Liver (tissue), 9 donors: ENCODE results near the gene APOBEC3A. TPM values are rescaled to one million over a fixed set of nuclear protein-coding genes. Genes with fewer than 3 reads are reported as not detected.

Experiments used
- DNase-seq: peaks from one replicate; pipeline ENCODE4 v3.0.0-alpha.2; 2017; ENCODE audit warnings: low spot score
- H3K27ac ChIP-seq, 2 donors: one replicate each; pipeline ENCODE4 v1.7.0; 2013; ENCODE audit warnings: inconsistent platforms in 2 of 2, low read length in 2 of 2, control low read depth in 1 of 2, low read depth in 1 of 2, mild to moderate bottlenecking in 1 of 2
- H3K27me3 ChIP-seq, 4 donors: one replicate each; pipeline versions ENCODE4 v1.6.1 to v1.7.0; 2013; ENCODE audit warnings: low read length in 3 of 4, inconsistent platforms in 1 of 4, mild to moderate bottlenecking in 1 of 4, moderate library complexity in 1 of 4; ENCODE audit not compliant: control insufficient read depth in 4 of 4, insufficient read depth in 4 of 4
- H3K36me3 ChIP-seq, 4 donors: one replicate each; pipeline versions ENCODE4 v1.6.1 to v1.7.0; 2013; ENCODE audit warnings: low read length in 3 of 4, mild to moderate bottlenecking in 3 of 4, low read depth in 1 of 4, moderate library complexity in 1 of 4; ENCODE audit not compliant: control insufficient read depth in 4 of 4, insufficient read depth in 3 of 4
- H3K4me1 ChIP-seq, 4 donors: one replicate each; pipeline versions ENCODE4 v1.6.1 to v1.7.0; 2013; ENCODE audit warnings: low read length in 3 of 4, mild to moderate bottlenecking in 3 of 4, moderate library complexity in 1 of 4; ENCODE audit not compliant: control insufficient read depth in 4 of 4, insufficient read depth in 4 of 4
- H3K4me3 ChIP-seq, 3 donors: one replicate each; pipeline versions ENCODE4 v1.6.1 to v1.7.0; 2013; ENCODE audit warnings: low read length in 3 of 3, control low read depth in 1 of 3, low read depth in 1 of 3, mild to moderate bottlenecking in 1 of 3
- H3K9ac ChIP-seq, 2 donors: one replicate each; pipeline ENCODE4 v1.7.0; 2013; ENCODE audit warnings: low read length in 2 of 2, mild to moderate bottlenecking in 2 of 2, moderate library complexity in 2 of 2, control low read depth in 1 of 2, low read depth in 1 of 2
- H3K9me3 ChIP-seq, 4 donors: one replicate each; pipeline versions ENCODE4 v1.6.1 to v1.7.0; 2013; ENCODE audit warnings: low read length in 3 of 4; ENCODE audit not compliant: control insufficient read depth in 4 of 4
- EGR1 ChIP-seq, 2 donors: IDR thresholded peaks; 2 replicates each; pipeline ENCODE4 v1.6.1; 2016 to 2018; ENCODE audit warnings: antibody characterized with exemption in 2 of 2, low read depth in 2 of 2
- FOXA1 ChIP-seq: IDR thresholded peaks from 2 replicates; pipeline ENCODE4 v1.6.1; 2016; ENCODE audit warnings: antibody characterized with exemption
- FOXA2 ChIP-seq: IDR thresholded peaks from 2 replicates; pipeline ENCODE4 v1.6.1; 2016; ENCODE audit warnings: antibody characterized with exemption
- GABPA ChIP-seq, 2 donors: IDR thresholded peaks in 1 of 2; conservative IDR thresholded peaks in 1 of 2; 2 replicates each; pipeline ENCODE4 v1.6.1; 2016; ENCODE audit warnings: antibody characterized with exemption in 2 of 2, mild to moderate bottlenecking in 1 of 2, moderate library complexity in 1 of 2
- HNF4A ChIP-seq, 2 donors: conservative IDR thresholded peaks; 2 replicates each; pipeline ENCODE4 v1.6.1; 2016; ENCODE audit warnings: antibody characterized with exemption in 2 of 2, mild to moderate bottlenecking in 2 of 2
- HNF4G ChIP-seq: IDR thresholded peaks from 2 replicates; pipeline ENCODE4 v1.6.1; 2016; ENCODE audit warnings: antibody characterized with exemption
- JUND ChIP-seq, 2 donors: IDR thresholded peaks; 2 replicates each; pipeline ENCODE4 v1.6.1; 2016; ENCODE audit warnings: antibody characterized with exemption in 2 of 2
- NR2F2 ChIP-seq: IDR thresholded peaks from 2 replicates; pipeline ENCODE4 v1.6.1; 2016; ENCODE audit warnings: antibody characterized with exemption
- RAD21 ChIP-seq, 2 donors: IDR thresholded peaks; 2 replicates each; pipeline ENCODE4 v1.6.1; 2016; ENCODE audit warnings: antibody characterized with exemption in 2 of 2, mild to moderate bottlenecking in 2 of 2
- REST ChIP-seq: IDR thresholded peaks from 2 replicates; pipeline ENCODE4 v1.6.1; 2016; ENCODE audit warnings: antibody characterized with exemption, mild to moderate bottlenecking
- RXRA ChIP-seq, 2 donors: IDR thresholded peaks; 2 replicates each; pipeline ENCODE4 v1.6.1; 2017 to 2018; ENCODE audit warnings: antibody characterized with exemption in 2 of 2, mild to moderate bottlenecking in 1 of 2
- SP1 ChIP-seq: IDR thresholded peaks from 2 replicates; pipeline ENCODE4 v1.6.1; 2018; ENCODE audit warnings: antibody characterized with exemption, mild to moderate bottlenecking
- TAF1 ChIP-seq: conservative IDR thresholded peaks from 2 replicates; pipeline ENCODE4 v1.6.1; 2016; ENCODE audit warnings: antibody characterized with exemption, mild to moderate bottlenecking
- YY1 ChIP-seq: IDR thresholded peaks from 2 replicates; pipeline ENCODE4 v1.6.1; 2016; ENCODE audit warnings: antibody characterized with exemption, mild to moderate bottlenecking
- WGBS: extraction: QIAGEN DNeasy Blood & Tissue Kit; methylation state at CpG from one replicate; pipeline ENCODE4 v1.1.7; 2013; 5-methylcytosine and 5-hydroxymethylcytosine counted together
- polyA plus RNA-seq, 2 donors: library from polyadenylated mRNA; stranded (reverse) in 1 of 2; unstranded in 1 of 2; fragments of 200-250 nt in 1 of 2; fragments of >200 nt in 1 of 2; fragmentation: Nextera tagmentation in 1 of 2; extraction: Ambion mirVana in 1 of 2; gene quantifications; one replicate each; pipeline versions ENCODE4 v1.2.1 to v1.2.3, GENCODE V29; 2013 to 2015
- total RNA-seq, 2 donors: library from RNA; depleted of rRNA; stranded (reverse); fragments of >200 nt; gene quantifications; one replicate each; pipeline ENCODE4 v1.2.3, GENCODE V29; 2014
- TF ChIP-seq, protein P1 (sequence below): IDR thresholded peaks from 2 replicates; pipeline ENCODE4 v1.6.1; 2016; ENCODE audit warnings: antibody characterized with exemption
- TF ChIP-seq, protein P2 (sequence below): IDR thresholded peaks from 2 replicates; pipeline ENCODE4 v1.6.1; 2016; ENCODE audit warnings: antibody characterized with exemption
- TF ChIP-seq, protein P3 (sequence below): IDR thresholded peaks from 2 replicates; pipeline ENCODE4 v1.6.1; 2016; ENCODE audit warnings: antibody characterized with exemption
- TF ChIP-seq, protein P4 (sequence below): fragments of 150-350 bp; IDR thresholded peaks from 2 replicates; pipeline ENCODE4 v1.5.1; 2017; ENCODE audit warnings: improper control_type of control experiment, low read depth, low read length; ENCODE audit not compliant: missing input control
- donor health status: healthy.
- donor health status: healthy.
- donor health status: healthy.
- donor health status: healthy.
- donor health status: healthy.

APOBEC3A gene
- total RNA-seq (1 to 10 TPM; 8.4 to 8.7 TPM), polyA plus RNA-seq (under 1 TPM; 0.26 to 0.77 TPM)

GRCh38 chr22:38957046-38957770, at the start of gene APOBEC3A:
Gene APOBEC3A (plus strand): TSS chr22:38957609. CDS start chr22:38957692, 83 bp downstream.
- no peaks in the 10 kb centered on the region for H3K36me3 ChIP-seq
- no peak within 1 kb of the TSS for H3K4me3 ChIP-seq
- 79% methylated on average over 11 of the region's 11 CpGs for WGBS
- peak; percentile 67 for DNase-seq
- no peaks in the 10 kb centered on the region for H3K27me3 ChIP-seq
- no peaks in the 10 kb centered on the region for H3K9me3 ChIP-seq
- H3K9ac ChIP-seq = no peak within 1 kb of the TSS
- H3K27ac ChIP-seq = peak within 1 kb of the TSS in 1 of 2 donors; percentile 31
- H3K4me1 ChIP-seq = no peaks in the 10 kb centered on the region
- TF ChIP-seq NR2F2 (no peak), YY1 (no peak), TAF1 (no peak), FOXA1 (no peak), HNF4A (conservative IDR thresholded peaks at IDR 0.05) (no peak), RXRA (IDR thresholded peaks at IDR 0.05) (no peak), EGR1 (IDR thresholded peaks at IDR 0.05; ENCODE audit: low read depth in 2 of 2) (no peak), RAD21 (IDR thresholded peaks at IDR 0.05) (no peak), REST (no peak), JUND (IDR thresholded peaks at IDR 0.05) (no peak), GABPA (IDR thresholded peaks at IDR 0.05 in 1 of 2, conservative IDR thresholded peaks at IDR 0.05 in 1 of 2) (no peak), FOXA2 (no peak), HNF4G (no peak), SP1 (no peak)
- TF ChIP-seq, protein P1, sequence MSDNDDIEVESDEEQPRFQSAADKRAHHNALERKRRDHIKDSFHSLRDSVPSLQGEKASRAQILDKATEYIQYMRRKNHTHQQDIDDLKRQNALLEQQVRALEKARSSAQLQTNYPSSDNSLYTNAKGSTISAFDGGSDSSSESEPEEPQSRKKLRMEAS = no peak
- TF ChIP-seq, protein P2, sequence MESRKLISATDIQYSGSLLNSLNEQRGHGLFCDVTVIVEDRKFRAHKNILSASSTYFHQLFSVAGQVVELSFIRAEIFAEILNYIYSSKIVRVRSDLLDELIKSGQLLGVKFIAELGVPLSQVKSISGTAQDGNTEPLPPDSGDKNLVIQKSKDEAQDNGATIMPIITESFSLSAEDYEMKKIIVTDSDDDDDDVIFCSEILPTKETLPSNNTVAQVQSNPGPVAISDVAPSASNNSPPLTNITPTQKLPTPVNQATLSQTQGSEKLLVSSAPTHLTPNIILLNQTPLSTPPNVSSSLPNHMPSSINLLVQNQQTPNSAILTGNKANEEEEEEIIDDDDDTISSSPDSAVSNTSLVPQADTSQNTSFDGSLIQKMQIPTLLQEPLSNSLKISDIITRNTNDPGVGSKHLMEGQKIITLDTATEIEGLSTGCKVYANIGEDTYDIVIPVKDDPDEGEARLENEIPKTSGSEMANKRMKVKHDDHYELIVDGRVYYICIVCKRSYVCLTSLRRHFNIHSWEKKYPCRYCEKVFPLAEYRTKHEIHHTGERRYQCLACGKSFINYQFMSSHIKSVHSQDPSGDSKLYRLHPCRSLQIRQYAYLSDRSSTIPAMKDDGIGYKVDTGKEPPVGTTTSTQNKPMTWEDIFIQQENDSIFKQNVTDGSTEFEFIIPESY = no peak
- TF ChIP-seq, protein P3, sequence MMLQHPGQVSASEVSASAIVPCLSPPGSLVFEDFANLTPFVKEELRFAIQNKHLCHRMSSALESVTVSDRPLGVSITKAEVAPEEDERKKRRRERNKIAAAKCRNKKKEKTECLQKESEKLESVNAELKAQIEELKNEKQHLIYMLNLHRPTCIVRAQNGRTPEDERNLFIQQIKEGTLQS = no peak
- TF ChIP-seq, protein P4, sequence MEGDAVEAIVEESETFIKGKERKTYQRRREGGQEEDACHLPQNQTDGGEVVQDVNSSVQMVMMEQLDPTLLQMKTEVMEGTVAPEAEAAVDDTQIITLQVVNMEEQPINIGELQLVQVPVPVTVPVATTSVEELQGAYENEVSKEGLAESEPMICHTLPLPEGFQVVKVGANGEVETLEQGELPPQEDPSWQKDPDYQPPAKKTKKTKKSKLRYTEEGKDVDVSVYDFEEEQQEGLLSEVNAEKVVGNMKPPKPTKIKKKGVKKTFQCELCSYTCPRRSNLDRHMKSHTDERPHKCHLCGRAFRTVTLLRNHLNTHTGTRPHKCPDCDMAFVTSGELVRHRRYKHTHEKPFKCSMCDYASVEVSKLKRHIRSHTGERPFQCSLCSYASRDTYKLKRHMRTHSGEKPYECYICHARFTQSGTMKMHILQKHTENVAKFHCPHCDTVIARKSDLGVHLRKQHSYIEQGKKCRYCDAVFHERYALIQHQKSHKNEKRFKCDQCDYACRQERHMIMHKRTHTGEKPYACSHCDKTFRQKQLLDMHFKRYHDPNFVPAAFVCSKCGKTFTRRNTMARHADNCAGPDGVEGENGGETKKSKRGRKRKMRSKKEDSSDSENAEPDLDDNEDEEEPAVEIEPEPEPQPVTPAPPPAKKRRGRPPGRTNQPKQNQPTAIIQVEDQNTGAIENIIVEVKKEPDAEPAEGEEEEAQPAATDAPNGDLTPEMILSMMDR = no peak
